CD4-positive, alpha-beta T cell treated with Interleukin-2 at 100 ng/mL for 4 hours (primary cell): ENCODE data around the gene MMEL1.

Source experiments
- DNase-seq: peaks from one replicate; pipeline ENCODE4 v3.0.0-alpha.2; 2020; ENCODE audit warnings: low spot score

MMEL1 gene

DNA sequence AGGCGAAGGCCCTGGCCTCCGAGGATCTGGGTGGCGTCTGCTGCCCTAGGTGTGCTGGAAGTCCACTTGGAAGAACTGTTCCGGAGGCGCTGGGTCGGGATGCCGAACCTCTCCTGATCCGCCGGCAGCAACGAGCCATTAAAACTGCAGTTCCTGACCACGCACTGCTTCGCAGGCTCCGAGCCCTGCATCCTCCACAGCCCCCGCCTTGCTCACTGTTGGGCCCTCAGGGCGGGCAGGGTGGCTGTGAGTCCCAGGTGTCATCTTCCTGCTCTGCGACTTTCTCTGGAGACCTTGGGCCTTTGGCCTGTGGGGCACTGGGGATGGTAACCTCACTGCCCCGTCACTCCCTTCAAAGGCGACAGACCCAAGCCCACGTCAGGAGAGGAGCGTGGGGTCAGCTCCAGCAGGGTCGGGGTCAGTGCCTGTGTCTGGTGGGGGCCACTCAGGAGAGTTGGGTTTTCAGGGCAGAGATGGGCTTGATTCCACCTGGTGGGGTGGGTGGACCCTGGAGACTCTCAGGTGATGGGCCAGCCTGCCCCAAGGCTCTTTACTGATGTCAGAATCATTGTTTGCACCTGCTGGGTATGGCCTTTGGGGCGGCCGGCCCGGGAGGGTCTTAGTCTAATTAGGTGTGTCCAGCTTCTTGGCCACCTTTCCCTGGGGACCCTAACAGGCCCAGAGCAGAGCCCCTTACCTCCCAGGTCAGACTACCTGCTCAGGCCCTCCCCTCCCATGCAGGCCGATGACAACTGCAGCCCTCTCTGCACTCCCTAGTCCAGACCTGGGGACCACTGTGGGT lies 43.2 kb downstream of the MMEL1 start:
- no peak for DNase-seq

DNA sequence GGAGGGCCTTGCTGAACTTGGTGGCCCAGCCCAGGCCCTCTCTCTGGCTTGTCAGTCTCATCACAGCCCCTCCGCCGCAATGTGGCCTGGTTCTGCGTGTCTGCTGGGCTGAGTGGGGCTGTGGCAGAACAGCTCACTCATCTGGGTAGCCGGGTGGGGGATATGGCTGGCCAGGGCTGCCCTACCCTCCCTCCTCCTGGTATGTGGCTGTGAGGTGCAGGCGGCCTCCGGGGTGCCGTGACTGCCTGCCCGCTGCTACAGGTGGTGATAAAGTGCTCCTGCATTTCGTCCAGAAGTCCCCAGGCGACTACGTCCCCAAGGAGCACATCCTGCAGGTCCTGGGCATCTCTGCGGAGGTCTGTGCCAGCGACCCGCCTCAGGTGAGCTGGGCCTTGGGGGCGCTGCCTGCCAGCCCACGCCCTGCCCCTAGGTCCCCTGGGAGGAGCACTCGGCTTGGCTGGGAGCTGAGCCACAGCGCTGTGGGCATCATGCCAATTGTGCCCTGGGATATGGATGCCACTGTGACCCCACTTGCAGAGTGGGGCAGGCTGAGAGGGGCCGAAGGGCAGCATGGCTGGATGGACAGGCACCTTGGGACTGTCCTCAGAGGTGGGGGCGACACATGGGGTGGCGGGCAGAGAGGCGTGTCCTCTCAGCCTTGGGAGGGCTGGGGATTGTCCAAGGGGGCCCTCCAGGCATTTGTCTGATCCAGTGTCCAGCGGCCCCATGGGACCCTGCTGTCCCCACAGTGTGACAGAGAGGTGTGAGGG lies 44.0 kb downstream of the MMEL1 start:
- DNase-seq: no peak

DNA sequence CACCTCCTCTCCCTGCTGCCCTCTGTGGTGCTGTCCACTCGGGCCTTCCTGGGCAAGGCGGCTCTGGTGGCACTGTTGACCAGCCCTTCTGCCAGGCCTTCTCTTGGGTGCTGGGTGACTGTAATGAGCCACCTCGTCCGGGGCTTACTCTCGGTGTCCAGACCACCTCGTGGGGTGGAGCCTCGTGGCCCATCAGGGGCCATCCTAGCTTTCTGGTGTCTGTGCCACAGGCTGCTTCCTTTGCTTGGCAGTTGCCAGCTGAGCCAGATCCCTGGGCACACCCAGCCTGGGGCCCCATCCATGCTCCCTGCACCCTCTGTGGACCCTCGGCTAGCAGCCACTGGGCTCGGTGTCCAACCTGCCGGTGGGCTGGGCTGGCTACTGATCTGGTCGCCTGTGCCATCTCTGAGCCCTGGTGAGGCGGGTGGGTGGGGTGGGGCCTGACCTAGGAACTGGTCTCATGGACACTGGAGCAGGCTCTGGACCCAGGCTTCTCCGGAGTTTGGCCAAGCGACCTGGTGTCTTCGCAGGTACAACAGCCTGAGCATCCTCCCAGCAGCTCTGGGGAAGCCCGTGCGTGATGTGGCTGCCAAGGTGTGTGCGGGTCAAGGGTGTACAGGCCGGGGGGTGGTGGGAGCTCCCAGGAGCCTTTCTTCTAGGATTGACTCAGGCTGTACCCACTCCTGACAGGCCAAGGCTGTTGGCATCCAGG lies 44.8 kb downstream of the MMEL1 start:
- no peak for DNase-seq

DNA sequence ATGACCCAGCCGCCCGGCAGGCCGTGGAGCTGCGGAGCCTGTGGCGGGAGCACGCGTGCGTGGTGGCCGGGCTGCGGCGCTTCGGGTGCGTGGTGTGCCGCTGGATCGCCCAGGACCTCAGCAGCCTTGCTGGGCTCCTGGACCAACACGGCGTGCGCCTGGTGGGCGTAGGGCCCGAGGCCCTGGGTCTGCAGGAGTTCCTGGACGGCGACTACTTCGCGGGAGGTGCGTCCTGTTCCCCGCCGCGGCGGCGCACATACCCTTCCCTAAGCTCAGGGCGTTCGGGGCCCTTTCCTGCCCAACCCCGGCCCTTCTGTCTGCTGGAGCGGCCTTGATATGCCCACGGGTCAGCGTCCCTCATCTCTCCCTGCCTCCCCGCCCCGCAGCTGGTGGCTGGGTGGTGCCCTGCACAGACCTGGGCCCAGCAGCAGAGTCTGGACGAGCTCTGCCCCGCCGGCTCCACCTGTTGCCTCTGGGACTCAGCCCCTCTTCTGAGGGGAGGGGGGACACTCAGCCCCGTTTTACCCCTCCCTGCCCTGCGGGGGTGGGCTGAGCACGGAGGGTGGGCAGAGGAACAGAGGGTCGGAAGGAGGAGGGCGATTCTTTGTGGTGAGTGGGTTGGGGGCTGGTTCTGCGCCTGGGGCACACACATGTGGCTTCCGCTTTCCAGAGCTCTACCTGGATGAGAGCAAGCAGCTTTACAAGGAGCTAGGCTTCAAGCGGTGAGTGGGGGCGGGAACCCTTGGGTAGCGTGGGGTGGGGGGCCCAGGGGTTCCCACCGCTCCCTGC lies 45.6 kb downstream of the MMEL1 start:
- DNase-seq: no peak

DNA sequence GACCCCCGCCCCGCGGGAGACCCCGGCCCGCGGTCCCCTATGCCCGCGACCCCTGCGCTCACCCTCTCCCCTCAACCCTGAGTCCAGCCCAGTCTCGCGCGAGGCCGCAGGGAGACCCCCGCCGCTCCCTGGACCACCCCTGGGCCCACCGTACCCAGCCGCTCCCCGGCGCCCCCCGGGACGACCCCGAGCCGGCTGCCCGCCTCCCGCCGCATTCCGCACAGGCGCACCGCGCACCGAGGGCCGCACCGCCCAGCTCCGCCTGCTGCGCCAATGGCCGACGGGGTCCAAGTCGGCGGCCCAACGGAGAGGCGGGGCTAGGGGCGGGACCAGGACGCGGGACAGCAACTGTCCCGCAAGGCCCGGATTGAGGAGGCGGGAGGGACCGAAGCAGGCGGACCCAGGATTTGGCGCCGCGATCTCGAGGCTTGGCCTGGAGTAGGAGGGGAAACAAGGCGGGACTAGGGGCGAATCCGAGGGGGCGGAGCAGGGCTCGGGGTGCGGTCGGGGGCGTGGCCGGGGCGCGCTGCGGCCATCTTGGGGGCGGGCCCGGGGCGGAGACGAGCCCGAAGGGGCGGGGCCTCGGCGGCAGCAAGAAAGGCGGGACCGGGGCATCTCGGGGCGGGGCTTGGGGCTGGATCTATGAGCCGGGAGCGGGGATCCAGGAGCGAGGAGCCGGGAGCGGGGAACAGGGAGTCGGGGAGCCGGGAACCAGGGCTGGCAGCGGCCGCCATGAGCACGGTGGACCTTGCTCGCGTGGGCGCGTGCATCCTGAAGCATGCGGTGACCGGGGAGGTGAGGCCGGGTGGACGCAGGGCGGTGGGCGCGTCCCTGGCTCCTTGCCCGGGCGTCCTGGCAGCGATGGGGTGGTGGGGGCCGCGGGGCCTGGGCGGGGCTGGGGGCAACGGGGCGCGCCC lies 46.4 kb downstream of the MMEL1 start, which contains the start of gene PRXL2B:
TSS of gene PRXL2B (plus strand) at position 624 of the 917 bp plus-strand sequence. CDS start at position 733, 109 bp downstream.
- peak; percentile 96 for DNase-seq

DNA sequence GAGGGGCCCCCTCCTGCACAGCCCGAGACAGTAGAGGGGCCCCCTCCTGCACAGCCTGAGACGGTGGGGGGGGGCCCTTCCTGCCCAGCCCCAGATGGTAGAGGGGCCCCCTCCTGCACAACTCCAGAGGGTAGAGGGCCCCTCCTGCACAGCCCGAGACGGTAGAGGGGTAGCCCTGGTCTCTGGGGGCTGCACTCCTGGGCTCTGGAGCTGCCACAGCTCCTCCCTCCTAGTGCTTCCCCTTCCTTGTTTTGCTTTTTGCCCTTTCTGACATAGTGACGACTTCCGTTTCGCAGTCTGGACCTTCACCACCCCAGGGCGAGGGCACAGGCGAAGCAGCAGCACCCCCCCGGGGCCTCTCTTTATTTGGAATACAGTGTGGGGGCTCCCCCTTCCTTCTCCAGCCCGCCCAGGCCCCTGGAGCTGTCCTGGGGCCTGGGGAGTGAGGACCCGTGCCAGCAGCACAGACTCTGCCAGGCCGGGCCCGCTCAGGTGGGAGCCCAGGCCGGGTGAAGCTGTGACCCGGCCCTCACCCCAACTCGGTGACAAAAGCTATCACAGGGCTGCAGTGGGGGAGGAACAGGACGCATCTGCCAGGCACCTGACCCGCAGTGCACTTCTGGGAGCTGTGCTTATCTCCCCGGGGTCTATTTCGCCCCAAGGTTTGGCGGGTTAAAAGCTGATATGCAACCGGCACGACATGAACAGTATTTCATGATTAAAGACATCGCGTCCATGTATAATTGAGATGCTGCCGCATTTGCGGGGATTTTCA lies 47.3 kb downstream of the MMEL1 start:
- peak; percentile 74 for DNase-seq

DNA sequence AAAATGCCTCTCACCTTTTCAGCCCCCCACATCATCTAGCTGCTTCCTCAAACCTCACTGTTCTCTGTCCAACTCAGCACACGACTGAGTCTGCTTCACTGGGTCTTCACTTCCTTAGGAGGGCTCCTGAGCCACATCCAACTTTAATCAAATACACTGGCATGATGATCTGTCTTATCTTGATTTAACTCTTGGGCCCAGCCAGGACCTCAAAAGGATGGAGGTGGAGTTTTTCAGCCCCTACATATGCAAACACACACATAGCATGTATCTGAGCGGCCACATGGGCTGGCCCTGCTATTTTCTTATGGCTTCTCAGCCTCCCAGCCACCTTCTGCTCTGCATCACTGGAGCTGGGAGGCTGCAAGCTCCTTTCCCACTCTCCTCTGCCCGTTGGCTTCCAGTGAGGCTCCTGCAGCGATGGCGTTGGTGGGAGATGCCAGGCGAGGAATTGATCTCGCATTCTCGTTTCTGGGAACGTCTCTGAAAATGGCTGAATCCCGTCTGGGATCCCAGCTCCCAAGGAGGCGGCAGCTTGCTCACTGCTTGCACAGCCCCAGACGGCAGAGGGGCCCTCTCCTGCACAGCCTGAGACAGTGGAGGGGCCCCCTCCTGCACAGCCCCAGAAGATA lies 48.0 kb downstream of the MMEL1 start:
- DNase-seq: no peak

DNA sequence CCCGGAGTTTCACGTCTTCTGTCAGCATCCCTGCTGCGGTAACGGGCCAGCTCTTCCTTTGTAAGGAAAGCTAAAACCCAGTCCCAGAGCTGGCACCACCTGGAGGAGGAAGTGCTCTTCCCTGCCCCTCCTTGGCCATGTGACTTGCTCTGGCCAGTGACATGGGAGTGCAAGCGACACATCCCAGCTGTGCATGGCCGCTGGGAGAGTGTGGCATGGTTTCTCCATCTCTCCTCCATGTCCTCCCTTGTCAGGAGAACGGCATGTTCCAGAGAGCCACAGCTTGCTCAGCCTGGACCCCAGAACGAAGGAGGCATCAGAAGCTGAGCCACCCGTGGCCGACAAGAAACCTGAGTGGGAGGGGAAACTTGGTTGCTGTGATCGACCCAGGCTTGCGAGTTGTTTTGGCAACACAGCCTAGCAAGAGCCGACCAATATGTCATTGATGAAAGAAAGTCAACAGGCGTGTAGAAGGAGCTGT lies 48.9 kb downstream of the MMEL1 start:
- DNase-seq: peak; percentile 65

DNA sequence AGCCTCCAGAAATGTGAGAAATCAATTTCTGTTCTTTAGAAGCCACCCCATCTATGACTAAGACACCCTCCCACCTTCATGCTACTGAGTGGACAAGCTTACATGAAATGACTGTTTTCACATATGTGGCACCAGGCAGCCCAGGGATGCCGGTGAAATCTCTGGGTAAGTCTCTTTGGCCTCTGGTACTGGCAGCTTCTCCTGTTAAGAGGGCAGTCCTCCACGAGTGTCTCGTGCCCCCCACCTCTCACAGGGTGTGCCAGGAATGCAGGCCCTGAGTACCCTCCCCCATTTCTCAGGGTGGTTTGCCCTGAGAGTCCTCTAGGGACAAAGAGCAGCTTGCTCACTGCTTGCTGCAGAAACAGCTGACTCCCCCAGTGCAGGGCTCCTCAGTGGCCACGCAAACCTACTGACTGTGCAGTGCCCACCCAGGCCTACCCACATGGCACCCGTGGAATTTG lies 49.5 kb downstream of the MMEL1 start:
- DNase-seq: no peak

DNA sequence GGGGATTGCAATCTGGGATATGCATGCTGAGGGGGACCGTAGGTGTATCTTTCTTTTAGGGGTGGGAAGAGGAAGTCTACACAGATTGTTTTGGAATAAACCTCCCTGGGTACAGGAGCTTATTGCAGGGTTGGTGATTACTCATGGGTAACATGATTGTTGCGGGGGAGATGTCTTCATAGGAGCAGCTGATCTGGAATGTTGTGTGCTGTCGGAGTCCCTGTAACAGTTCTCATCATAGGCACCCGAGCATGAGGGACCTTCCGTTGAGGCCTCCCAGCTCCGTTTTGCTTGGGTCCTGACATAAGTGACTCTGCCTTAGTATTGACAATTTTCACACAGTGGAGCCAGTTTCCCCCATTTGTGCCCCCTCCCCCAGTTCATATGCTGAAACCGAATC lies 50.4 kb downstream of the MMEL1 start:
- no peak for DNase-seq

DNA sequence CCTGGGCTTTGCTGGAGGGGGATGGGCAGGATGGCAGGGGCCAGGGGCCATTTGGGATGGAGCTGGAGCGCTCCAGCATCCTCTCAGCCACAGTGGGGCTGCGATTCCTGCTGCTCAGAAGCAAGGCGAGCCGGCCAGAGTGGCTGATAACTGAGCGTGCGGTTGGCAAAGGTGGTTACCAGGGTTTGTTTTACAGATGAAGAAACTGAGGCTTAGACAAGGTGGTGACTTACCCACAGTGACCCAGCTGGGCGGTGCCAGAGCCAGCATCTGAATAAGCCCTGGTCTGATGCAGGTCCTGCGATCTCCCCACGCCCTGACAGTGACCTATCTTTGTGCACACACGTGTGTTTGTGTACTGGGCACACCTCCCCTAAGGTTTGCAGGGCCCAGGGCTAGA lies 52.1 kb downstream of the MMEL1 start:
- no peak for DNase-seq

DNA sequence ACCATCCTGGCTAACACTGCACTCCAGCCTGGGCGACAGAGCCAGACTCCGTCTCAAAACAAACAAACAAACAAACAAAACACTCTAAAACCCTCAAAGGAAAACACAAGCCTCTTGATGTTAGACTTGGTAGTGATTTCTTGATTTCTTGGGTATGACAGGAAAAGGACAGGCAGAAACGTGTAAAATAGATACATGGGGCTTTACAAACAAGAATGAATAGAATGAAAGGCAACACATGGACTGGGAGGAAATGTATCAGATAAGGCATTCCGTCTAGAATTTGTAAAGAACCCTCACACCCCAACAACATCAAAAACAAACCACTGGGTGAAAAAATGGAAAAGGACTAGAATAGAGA lies 54.1 kb downstream of the MMEL1 start:
- DNase-seq: no peak

DNA sequence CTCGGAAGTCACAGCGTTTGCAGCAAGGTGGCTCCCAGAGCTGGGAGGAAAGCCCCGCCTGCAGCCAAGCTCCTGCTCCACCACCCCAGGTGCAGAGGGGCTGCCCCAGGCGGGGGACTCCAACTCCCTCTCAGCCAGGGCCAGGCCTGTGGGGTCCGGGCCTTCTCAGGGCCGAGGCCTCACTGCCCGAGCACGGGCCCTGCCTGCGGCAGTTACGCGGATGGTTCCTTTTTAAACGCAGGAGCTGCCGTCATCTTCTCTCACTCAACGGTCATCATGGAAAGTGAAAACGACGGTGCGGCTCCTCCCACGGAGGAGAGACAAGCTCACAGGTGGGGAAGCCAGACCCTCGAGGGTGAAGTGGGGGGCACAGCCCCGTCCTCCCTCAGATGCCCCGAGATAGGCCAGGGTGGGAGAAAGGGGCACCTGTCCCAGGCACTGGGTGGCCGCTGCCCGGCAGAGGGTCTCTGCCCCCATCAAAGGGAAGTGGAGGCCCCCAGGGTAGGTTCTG lies 55.2 kb downstream of the MMEL1 start:
- DNase-seq: peak; percentile 39

DNA sequence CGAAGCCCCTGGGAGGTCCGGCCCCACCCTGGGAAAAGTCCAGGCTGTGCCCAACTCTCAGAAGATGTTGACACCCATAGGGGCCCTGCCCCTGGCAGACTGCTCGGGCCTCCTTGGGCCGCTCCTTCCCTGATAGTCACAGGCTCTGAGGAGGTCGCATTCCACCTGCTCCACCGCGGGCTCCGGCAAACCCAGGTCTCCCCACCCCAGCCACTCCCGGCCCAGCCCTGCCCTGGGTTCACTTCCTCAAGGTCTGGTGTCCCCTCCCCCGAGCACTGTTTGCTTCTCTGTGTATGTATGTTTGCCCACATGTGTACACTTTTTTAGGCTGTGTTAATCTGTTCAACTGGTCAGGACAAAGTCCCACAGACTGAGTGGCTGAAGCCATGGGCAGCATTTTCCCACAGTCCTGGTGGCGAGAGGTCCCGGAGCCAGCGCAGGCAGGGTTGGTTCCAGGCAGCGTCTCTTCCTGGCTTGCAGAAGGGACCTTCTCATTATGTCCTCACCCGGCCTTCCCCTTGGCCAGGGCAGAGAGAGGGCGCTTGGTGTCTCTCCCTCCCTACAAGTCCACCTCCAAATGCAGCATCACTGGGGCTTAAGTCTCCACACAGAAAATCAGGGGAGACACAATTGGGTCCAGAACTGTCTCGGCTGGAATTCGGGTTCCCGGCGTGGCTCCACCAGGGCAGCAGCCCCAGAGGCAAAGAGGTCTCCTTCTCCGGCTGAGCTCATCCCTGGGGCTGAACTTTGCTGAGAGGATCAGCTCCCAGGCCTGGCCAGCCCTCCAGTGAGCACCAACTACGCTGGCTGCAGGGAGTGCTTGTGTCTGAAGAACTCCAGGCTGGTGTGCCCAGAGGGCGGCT lies 56.8 kb downstream of the MMEL1 start:
- DNase-seq: no peak

DNA sequence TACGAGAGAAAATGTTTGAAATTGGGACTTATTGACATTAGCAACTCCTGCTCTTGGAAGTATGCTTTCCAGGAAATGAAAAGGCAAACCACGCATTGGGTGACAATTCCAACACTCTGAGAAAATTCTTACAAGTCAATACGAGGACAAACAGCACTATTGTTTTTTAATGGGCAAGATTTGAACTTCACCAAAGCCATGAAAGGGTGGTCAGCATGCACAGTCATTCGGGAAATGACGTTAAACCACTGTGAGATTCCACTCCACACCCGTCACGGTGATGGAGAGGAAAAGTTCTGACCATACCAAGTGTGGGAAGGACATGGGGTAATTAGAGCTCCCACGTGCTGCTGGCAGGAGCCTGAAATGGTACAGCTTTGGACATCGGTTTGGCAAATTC lies 58.5 kb downstream of the MMEL1 start:
- no peak for DNase-seq

DNA sequence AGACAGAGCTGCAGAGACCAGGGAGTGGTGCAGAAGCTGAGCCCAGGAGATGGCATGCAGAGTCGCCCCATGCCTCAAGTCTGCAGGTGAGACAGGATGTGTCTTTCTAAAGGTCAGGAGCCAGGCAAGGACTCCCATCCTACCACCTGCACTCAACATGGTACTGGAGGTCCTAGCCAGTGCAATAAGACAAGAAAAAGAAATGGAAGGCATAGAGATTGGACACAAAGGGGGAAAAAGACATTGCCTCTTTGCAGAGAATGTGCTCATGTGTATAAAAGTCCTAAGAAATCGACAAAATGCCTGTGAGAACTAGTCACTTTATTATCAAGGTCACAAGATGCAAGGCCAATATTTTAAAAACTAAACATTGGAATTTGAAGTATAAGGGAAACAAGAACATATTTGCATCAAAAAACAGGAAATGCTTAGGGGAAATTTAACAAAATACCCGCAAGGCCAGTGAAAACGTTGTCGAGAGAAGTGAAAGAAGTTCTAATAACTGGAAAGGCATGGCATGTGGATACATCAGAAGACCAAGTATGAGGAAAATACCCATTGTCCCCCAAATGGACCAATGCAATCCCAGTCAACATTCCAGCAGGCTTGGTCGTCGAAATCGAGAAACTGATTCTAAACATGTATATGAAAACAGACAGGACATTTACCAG lies 59.4 kb downstream of the MMEL1 start:
- DNase-seq: no peak

DNA sequence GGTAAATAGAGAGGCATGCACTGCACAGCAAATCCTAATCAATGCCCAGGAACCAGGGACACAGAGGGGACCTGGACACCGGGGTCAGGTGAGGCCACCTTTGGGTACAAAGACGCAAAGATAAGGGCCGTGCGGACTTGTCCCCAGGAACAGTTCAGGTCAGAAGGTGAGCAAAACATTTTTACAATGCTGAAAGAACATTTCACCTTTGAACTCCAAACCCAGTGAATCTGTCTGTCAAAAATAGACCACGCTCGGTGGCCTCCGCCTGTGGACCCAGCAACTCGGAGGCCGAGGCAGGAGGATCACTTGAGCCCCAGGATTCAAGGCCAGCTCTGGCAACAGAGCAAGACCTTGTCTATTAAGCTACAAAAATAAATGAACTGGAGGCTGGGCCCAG lies 61.5 kb downstream of the MMEL1 start:
- no peak for DNase-seq

DNA sequence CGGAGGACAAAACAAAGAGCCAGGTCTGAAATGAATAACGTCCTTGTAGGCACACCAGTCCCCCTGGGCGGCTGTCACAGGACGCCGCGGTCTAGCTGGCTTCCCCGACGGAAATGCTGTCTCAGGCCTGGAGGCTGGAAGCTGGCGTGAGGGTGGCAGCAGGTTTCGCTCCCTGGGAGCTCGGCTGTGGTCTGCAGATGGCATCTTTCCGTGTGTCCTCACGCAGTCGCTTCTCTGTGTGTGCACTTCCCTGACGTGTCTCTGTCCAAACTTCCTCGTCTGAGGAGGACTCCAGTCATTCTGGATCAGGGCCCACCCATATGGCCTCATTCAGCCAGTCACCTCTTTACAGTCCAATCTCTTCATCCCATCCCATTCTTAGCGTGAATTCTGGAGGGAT lies 62.5 kb downstream of the MMEL1 start:
- no peak for DNase-seq
